Stimulated activated CD8-positive, alpha-beta memory T cell treated with anti-CD3 and anti-CD28 coated beads, Interleukin-12 subunit alpha, Interleukin-12 subunit beta, amount 100 ng/mL, for 4 hours (primary cell): ENCODE results near the gene CDK5.

ENCODE experiments used
- DNase-seq: peaks from one replicate; pipeline ENCODE4 v3.0.0-alpha.2; 2020; ENCODE audit warnings: low read depth

CDK5 gene

DNA sequence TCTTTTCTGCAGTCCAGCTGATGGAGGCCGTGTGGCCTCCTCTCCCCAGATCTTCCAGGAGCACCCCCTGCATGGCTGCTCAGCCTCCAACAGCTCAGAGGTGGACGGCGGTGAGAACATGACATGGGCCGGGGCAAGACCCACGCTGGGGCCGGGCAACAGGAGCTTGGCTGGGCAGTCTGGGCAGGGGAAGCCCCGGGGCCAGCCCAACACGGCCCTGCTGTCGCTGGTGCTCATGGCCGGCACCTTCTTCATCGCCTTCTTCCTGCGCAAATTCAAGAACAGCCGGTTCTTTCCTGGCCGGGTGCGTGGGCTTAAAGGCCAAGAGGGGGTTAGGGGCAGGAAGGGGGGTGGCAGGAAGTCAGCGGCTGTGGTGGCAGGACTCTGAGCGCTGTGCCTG is 16.3 kb upstream of the CDK5 start:
- no peak for DNase-seq

DNA sequence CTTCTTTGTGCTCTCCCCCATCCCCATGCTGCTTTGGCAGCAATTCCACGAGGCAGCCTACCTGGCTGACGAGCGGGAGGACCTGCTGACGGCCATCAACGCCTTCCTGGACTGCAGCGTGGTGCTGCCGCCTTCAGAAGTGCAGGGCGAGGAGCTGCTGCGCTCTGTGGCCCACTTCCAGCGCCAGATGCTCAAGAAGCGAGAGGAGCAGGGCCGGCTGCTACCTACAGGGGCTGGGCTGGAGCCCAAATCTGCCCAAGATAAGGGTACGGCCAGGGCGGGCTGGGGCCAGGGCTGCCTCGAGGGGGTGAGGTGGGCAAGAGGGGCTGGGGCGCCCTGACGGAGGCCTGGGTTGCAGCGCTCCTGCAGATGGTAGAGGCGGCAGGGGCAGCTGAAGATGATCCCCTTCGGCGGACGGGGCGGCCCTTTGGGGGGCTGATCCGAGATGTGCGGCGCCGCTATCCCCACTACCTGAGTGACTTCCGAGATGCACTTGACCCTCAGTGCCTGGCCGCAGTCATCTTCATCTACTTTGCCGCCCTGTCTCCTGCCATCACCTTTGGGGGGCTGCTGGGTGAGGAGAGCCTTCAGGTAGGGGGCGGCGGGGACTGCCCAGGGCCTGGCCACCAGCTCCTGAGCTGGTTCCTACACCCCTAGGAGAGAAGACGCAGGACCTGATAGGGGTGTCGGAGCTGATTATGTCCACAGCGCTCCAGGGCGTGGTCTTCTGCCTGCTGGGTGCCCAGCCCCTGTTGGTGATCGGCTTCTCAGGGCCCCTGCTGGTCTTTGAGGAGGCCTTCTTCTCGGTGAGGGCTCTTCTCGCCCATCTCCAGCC is 13.6 kb upstream of the CDK5 start:
- DNase-seq = no peak

DNA sequence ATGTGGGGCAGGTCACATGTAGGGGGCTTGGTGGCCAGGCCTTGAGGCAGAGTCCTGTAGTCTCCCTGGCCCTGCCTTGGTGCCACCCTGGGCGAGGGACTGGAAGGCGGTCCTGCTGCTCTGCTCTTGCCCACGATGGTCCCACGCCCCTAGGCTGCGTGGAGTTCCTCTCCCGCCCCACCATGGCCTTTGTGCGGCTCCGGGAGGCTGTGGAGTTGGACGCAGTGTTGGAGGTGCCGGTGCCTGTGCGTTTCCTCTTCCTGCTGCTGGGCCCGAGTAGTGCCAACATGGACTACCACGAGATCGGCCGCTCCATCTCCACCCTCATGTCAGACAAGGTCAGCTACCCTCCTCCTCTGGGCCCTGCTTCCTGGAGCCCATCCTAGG is 12.9 kb upstream of the CDK5 start:
- no peak for DNase-seq

DNA sequence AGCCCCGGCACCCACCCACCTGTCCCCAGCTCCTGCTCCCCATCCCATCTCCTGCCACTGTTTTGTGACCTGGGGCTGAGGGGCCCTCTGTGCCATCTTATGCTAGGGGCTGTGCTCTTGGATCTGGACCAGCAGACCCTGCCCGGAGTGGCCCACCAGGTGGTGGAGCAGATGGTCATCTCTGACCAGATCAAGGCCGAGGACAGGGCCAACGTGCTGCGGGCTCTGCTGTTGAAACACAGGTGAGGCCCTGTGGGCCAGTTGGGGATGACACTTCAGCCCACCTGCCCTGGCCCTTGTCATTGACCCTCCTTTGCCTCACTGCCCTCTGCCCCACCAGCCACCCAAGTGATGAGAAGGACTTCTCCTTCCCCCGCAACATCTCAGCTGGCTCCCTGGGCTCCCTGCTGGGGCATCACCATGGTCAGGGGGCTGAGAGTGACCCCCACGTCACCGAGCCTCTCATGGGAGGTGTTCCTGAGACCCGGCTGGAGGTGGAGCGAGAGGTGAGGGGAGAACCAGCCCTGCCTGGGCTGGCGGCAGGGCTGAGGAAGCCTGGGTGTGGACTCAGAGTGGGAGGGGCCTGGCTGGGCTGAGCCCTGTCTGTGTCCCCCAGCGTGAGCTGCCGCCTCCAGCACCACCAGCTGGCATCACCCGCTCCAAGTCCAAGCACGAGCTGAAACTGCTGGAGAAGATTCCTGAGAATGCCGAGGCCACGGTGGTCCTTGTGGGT is 12.3 kb upstream of the CDK5 start:
- no peak for DNase-seq

DNA sequence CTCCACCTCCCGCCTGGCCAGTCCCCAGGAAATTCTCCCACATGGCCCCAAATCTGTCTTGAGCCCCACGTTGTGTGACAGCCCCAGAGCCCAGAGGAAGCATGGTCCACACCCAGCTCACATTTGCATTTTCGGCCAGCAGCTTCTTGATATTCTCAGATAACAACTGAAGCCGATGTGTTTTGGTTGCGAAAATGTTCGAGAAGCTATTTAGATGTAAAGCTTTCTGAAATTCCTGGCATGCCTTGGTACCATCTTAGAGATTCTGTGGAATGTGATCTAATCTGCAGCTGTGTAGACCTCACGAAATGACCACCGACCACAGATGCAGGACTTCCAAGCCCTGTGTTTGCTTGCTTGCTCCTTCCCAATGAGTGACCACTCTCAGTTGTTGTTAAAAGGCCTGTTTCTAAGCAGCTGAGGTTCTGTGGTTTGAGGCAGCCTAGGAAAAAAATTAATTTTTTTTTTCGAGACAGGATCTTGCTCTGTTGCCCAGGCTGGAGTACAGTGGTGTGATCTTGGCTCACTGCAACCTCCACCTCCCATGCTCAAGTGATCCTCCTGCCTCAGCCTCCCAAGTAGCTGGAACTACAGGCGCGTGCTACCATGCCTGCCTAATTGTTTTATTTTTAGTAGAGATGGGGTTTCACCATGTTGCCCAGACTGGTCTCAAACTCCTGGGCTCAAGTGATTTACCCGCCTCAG is 10.5 kb upstream of the CDK5 start:
- DNase-seq = no peak

DNA sequence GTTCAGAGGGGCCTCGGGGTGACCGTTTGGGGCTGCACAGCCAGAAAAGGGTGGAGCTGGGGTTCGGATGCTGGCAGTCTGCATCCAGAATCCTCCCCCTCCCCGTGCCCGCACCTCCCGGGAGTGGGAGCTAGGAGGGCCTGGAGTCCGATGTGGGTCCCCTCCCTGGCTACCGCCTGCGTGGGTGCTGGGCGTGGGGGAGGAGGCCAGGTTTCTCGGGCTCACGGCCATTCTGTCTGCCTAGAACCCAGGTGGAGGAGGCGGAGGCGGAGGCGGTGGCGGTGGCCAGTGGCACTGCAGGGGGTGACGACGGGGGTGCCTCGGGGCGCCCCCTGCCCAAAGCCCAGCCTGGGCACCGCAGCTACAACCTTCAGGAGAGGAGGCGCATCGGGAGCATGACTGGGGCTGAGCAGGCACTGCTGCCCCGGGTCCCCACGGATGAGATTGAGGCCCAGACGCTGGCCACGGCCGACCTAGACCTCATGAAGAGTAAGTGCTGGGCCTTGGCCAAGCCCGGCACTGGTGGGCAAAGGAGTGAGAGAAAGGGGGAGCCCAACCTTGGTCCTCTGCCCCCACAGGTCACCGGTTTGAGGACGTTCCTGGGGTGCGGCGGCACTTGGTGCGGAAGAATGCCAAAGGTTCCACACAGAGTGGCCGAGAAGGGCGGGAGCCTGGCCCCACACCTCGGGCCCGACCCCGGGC is 8.7 kb upstream of the CDK5 start:
- no peak for DNase-seq

DNA sequence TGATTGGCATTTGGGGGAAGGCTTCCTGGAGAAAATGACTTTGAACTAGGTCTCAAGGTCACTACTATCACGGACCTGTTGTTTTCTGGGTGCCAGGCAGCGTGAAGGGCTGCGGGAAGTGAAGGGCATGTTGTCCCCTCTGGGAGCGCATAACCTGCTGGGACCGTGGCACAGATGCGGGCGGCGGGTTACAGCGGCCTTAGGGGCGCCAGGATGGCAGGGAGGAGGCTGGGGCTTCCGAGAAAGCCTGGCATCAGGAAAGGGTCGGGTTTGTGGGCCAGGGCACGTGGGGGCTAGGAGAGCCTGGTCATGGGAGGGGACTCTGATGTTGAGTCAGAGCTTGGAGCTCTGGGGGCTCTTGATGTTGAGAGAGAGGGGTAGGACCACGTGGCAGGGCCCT is 7.8 kb upstream of the CDK5 start:
- DNase-seq = no peak

DNA sequence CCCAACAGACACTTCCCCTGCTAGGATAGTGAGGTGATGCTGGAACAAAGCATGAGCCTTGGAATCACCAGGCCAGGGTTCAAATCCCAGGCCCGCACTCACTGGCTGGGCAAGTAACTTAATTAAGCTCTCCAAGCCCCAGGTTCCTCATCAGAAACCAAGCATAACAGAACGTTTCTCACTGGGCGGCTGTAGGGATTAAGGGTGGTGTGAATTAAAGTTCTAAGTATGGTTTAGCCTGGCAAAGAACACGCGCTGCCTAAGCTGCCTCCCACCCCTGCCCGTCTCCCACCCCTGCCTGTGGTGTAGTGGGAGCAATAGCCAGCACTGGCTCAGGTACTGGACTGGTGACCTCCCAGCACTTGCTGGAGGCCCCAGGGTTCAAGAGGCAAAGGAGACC is 7.3 kb upstream of the CDK5 start:
- no peak for DNase-seq

DNA sequence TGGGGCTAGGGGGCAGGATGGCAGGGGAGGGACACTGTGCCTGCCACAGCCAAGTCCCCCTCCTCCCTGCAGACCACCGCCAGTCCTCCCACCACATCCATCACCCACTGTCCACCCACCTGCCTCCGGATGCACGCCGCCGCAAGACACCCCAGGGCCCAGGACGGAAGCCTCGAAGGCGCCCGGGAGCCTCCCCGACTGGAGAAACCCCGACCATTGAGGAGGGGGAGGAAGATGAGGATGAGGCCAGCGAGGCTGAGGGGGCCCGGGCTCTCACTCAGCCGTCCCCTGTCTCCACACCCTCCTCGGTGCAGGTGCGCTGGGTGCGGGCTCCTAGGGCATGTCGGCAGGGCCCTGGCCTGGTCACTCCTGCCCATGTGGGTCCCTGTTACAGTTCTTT is 6.8 kb upstream of the CDK5 start:
- no peak for DNase-seq

DNA sequence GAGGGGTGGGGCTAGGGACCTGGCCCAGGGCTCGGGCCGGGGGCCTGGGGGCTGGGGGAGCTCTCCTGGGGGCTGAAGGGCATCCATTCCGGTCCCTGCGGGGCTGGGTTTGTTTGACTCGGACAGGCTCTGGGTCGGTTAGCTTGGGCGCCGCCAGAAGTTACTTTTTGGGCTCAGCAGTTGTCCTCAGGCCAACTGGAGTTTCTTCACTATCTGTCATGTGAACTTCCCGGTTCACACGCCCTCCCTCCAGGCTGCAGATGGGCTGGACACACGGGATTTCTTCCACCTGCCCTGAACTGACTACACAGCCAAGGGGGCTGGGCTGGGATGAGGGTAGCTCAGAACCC is 5.5 kb upstream of the CDK5 start:
- DNase-seq = no peak

DNA sequence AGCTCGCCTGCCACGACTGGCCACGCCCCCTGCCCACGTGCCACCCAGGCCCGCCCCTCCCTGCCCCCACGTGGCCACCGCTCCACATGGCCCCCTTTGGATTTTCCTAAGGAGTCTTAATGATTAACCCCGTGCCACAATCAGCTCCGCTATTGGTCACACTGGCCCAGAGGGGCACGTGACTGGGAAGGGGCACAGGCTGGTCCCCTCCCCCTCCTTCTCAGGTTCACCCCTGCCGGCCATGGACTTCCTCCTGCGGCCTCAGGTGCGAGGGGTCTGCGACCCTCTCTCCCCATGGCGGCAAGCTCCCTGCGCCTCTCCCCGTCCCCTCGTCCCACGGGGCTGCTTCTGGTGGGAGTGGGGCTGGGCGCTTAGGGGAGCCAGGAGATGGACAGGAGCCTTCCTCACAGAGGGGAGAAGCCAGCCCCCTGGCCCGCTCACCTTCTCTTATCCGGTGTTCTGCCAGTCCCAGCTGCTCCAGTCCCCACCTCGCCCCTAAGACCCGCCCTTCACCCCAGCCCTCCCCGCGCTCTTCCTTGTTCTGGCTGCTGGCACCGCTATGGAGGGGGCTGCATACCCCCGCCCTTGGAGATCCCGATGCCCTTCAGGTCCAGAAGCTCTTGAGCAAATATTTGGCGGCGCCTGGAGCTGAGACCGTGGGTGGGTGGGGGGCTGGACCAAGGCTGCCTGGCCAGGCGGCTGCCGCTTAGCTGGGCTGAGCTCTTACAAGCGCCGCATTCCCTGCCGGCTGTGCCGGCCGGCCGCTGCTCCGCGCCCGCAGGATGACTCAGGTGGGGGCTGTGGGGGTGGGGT is 4.9 kb upstream of the CDK5 start:
- DNase-seq = no peak

DNA sequence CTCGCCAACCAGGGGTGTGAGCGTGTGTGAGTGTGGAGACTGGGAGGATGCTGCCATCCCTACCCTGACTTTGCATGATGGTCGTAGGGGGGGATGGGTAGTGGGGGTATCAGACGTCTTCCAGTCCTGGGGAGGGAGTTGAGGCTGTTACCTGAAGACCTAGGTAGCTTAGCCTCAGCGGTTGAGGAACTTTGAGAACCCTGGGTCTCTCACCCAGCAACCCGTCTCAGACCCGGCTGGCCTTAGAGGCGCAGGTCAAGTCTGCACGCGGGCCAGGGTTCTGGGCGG is 4.4 kb upstream of the CDK5 start:
- no peak for DNase-seq

DNA sequence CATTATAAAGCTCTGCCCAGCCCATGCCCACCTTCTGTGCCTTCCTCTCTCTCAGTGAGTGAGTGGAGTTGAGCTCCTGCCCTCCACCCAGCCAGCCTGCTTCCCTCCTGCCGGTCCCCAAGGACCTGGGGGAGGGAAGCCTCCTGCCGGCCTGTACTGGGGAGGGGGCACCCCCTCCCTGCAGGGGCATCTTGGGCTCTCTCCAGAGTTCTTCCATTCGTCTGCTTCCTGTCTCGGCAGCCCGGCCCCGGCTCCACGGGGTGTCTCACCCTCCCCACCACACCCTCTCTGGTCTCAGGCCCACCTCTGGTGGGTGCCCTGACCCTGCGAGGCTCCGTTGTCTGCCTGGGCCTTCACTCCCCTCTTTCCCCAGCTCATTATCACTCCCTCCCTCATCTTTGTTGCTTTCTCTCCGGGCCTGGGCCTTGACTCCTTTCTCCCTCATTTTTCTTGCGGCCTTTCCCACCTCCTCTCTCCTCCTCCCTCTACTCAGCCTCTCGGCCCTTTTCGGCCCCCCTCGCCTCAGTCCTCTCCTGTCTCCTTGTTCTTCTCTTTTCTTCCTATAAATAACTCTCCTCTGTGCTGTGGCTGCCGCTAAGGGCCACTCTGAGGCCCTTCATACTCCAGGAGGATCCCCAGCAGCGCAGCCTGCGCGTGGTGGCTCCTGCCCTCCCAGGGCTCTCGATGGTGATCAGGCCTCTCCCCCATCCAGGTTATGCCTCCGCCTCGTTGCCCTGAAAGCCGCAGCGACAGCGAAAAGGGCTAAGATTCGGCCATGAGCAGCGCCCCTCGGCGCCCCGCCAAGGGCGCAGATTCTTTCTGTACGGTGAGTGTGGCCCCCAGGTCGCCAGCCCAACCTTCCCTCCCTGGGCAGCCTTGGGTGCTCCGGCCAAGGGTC is 3.8 kb upstream of the CDK5 start:
- DNase-seq = no peak

DNA sequence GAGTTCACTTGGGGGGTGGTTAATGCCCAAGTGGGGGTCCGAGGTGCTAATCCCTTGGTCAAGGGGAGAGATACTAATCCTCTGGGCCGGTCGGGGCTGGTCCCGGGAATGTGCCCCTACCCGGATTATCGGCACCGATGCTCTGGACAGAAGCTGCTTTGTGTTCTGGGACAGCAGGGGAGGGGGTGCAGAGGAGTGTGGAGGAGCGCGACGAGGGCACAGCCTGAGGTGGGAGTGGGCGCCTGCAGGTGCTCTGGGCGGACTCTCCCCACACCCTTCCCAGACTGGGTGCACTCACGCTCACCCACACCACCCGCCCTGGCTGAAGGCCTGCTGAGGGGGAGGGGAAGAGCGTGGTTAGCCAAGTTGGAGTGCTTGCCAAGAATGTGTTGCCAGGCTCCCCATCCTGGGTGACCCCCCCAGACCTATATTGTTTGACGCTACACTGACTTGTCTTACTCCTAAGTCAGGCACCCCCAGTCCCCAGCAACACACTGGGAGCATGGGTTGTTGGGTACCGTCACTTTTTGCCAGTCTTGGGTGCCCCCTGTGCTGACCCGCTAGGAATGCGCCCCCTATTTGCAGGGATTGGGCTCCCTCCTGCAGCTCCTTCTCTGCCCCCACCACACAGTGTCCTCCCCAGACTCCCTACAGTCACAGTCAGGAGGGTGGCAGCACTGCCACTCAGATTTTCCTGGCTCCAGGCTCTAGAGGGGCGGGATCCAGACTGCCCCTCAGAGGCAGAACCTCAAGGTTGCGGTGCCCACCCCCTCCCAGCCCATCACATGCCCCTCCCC is 2.9 kb upstream of the CDK5 start:
- DNase-seq = no peak

DNA sequence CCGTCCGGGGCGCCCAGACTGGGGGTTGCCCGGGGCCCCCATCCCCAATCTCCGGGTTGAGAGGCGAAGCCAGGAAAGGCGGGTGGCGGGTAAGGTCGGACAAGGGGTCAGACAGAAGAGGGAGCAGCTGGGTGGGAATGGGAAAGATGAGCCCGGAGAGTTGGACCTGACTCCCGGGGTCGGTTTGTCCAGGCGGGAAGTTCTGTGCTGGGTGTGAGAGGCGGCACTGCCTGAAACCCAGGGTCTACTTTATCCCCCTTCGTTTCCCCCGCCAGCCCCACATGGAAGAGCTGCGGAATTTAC is 2.4 kb upstream of the CDK5 start:
- DNase-seq = no peak

DNA sequence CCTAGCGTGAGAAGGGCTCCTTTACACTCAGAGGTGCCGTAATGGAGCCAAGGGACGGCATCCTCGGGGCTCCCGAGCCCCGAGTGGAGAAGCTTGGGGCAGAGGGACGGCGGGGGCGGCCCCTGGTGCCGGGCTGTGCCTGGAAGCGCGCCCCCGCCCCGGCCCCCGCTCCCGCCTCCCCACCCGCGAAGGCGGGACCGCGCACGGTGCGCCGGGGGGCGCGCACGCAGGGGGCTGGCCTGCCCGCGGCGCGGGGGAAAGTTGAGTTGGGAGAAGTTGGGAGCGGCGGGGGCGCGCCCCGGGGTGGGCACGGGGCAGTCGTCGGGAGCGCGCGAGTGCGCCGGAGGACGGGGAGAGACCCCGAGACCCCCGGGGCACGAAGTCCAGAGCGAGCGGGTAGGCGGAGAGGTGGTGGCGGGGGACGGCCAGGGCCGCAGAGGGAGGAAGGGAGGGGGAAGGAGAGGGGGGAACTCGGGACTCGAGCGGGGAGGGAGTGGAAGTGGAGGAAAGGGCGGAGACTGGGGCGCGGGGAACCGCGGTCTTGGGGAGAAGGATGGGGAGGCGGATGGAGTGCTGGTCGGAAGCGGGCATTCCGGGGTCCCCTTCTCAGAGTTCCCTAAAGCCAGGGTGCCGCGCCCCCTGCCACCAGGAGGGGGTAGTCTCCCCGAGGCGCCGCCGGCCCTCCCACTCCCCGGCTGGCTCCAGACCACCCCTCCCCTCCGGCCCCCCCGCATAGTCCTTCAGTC is 1.8 kb upstream of the CDK5 start, which contains the start of gene SLC4A2:
TSS of gene SLC4A2 (plus strand) at position 223 of the 746 bp plus-strand sequence. CDS start 2,399 bp downstream, outside the sequence.
- DNase-seq = peak; percentile 69

DNA sequence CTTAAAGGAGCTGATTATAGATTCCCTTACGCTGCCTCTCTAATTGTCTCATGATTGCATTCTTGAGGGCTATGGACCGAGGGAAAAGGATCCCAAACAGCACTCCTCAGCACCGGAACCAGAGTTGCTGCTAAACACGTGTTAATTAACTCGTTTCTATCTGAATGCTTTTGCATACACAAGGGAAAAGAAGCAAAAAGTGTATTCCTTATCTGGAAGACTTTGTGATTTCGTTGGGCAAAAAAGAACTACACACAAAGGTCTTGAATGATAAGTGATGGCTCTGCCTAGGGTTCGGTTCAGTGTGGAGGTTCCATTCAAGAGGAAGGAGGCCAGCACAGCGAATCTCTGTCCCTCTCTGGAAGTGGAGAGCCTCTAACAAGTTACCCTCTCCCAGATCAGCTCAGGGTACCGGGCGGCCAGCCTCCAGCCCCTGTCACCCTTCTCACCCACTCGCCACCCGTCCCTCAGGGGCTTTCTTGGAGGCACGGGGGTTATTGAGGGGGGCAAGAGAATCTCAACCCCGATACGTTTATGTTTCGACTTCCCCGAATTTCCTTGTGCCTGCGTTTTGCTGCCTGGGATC is 1.2 kb upstream of the CDK5 start:
- DNase-seq = no peak

DNA sequence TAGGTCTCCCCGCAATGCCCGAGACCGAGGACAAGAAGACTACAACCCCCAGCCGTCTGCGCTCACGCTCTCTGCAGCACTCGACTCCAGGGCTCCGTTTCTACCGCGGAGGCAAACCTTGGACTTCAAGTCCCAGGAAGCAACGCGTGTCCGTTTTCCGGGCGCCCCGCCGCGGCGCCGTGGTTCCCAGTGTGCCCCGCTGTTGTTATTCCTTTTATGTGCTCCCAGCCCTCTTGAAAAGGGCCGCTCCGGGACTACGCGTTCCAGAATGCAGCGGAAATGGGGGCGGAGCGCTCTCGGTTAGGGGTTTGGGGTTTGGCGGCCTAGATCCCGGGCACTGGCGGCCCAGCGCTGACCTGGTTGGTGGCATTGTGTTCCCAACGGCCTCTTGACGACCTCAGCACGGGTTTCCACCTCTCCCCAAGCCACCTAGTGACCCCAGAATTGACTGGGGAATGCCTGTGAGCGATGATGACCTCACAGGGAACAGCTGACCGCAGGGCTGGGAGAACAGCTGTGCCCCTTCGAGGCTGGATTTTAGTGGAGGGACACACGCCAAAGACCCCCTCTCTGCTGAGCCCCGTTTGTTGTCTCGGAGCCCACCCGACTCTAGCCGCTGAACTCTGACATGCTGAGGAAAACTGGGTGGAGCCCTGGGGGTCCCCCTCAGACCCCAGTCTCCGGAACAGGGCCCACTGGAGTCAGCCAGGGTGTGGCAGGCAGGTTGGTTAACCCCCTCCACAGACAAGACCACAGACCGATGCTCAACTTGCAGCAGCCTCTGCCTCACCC is 488 bp upstream of the CDK5 start:
- DNase-seq = peak; percentile 92
